OCI-LY7 (cell line): Measurements from ENCODE around the gene MMS22L. TPM values are rescaled to one million over a fixed set of nuclear protein-coding genes. Genes with fewer than 3 reads are reported as not detected.

Experiments used
- BruUV-seq: library from RNA; stranded (reverse); fragments of 400-500 nt; replicated peaks from 2 replicates; lab custom pipeline; 2021; lab: Mats Ljungman, UMichigan
- CTCF ChIA-PET: fragments of 300-600 bp; sonication (Branson Sonifier 250); formaldehyde crosslinking; loops from one replicate; lab custom pipeline; 2022; ENCODE audit warnings: antibody characterized with exemption; ENCODE audit not compliant: unreplicated experiment; lab: Charles Lee
- POLR2A ChIA-PET: fragments of 300-600 bp; sonication (Branson Sonifier 250); formaldehyde crosslinking; loops from one replicate; lab custom pipeline; 2022; ENCODE audit warnings: antibody characterized with exemption; lab: Charles Lee
- DNase-seq: peaks from one replicate; pipeline ENCODE4 v3.0.0-alpha.2; 2015; ENCODE audit warnings: low spot score
- H2AFZ ChIP-seq: fragments of 200-600 bp; sonication (generic), shearing (Covaris generic); 2 replicates; pipeline ENCODE4 v1.6.1; 2014; ENCODE audit warnings: mild to moderate bottlenecking, antibody characterized with exemption, low read length, moderate library complexity
- H3K27ac ChIP-seq: fragments of 200-600 bp; sonication (generic); 2 replicates; pipeline ENCODE4 v1.5.1; 2014; ENCODE audit warnings: mixed run types, low read depth, mild to moderate bottlenecking, moderate library complexity, low read length, inconsistent platforms; ENCODE audit not compliant: poor library complexity, severe bottlenecking
- H3K36me3 ChIP-seq: fragments of 200-600 bp; sonication (generic); 2 replicates; pipeline ENCODE4 v1.6.1; 2014; ENCODE audit warnings: mild to moderate bottlenecking, antibody characterized with exemption, low read length, moderate library complexity, mixed read lengths; ENCODE audit not compliant: insufficient read depth
- H3K4me1 ChIP-seq: fragments of 200-600 bp; sonication (generic); 2 replicates; pipeline ENCODE4 v1.5.1; 2014; ENCODE audit warnings: mild to moderate bottlenecking, low read length; ENCODE audit not compliant: insufficient read depth, poor library complexity, severe bottlenecking
- H3K4me2 ChIP-seq: fragments of 200-600 bp; sonication (generic); 2 replicates; pipeline ENCODE4 v1.6.1; 2014; ENCODE audit warnings: mild to moderate bottlenecking, low read length
- H3K4me3 ChIP-seq: fragments of 200-600 bp; sonication (generic); 2 replicates; pipeline ENCODE4 v1.5.1; 2014; ENCODE audit warnings: mild to moderate bottlenecking, low read depth, low read length; ENCODE audit not compliant: poor library complexity, severe bottlenecking
- H3K79me2 ChIP-seq: fragments of 200-600 bp; sonication (generic); 2 replicates; pipeline ENCODE4 v1.6.1; 2016; ENCODE audit warnings: low read depth, mild to moderate bottlenecking, low read length, moderate library complexity, mixed read lengths; ENCODE audit not compliant: insufficient read depth
- H3K9me2 ChIP-seq: fragments of 200-600 bp; sonication (generic); 2 replicates; pipeline ENCODE4 v1.6.1; 2016; ENCODE audit warnings: mild to moderate bottlenecking, low read length, mixed read lengths; ENCODE audit not compliant: insufficient read depth
- H3K9me3 ChIP-seq: fragments of 200-600 bp; sonication (generic); 2 replicates; pipeline ENCODE4 v1.6.1; 2014; ENCODE audit warnings: mild to moderate bottlenecking, mixed run types, low read length, mixed read lengths
- H4K20me1 ChIP-seq: fragments of 200-600 bp; sonication (generic); 2 replicates; pipeline ENCODE4 v1.6.1; 2014; ENCODE audit warnings: mild to moderate bottlenecking, antibody characterized with exemption, low read length, moderate library complexity, mixed read lengths; ENCODE audit not compliant: insufficient read depth
- CTCF ChIP-seq: fragments of 200-600 bp; sonication (generic); conservative IDR thresholded peaks from 2 replicates; pipeline ENCODE4 v1.5.1; 2014; ENCODE audit warnings: mild to moderate bottlenecking, antibody characterized with exemption, low read length, moderate library complexity, mixed read lengths
- EZH2phosphoT487 ChIP-seq: fragments of 200-600 bp; sonication (generic); IDR thresholded peaks from 2 replicates; pipeline ENCODE4 v1.6.1; 2018; ENCODE audit warnings: low read depth, borderline replicate concordance, mild to moderate bottlenecking, mixed run types, antibody characterized with exemption, low read length, moderate library complexity, mixed read lengths
- intact Hi-C: fragments of 100-400 bp; cut with micrococcal nuclease; formaldehyde crosslinking; loops from one replicate; pipeline ENCODE4 v1.10.0; 2022; ENCODE audit not compliant: unreplicated experiment
- total RNA-seq, 2 experiments: library from RNA; depleted of rRNA in 1 of 2; stranded (reverse); fragments of >200 nt in 1 of 2; shearing (Covaris generic) in 1 of 2; gene quantifications; 2 replicates each; pipeline ENCODE4 v1.2.3, GENCODE V29; 2014 to 2022

The MMS22L gene
- total RNA-seq, 2 experiments from 2014 or later: 50.2 to 62.3 TPM

- Histone ChIP-seq H2AFZ (no peak overlapping the region), H3K79me2 (no peaks in the 10 kb centered on the region; the same call in 1 of the 2 replicates), H3K4me1 (no peaks in the 10 kb centered on the region), H3K9me2 (no peaks in the 10 kb centered on the region), H3K4me3 (no peak overlapping the region), H3K36me3 (peaks cover 44% of the 10 kb centered on the region; the same call in 1 of the 2 replicates), H3K9me3 (no peaks in the 10 kb centered on the region), H4K20me1 (no peaks in the 10 kb centered on the region; the same call in 1 of the 2 replicates), H3K4me2 (no peak overlapping the region), H3K27ac (no peak overlapping the region)
- POLR2A ChIA-PET: interaction anchor here (1.6 kb wide), 1 partner anchor 12 kb away, joined by 4 read pairs; no protein-coding TSS in a partner anchor
- TF ChIP-seq EZH2phosphoT487 (no peak), CTCF (no peak)
- CTCF ChIA-PET: no interaction called here
- DNase-seq: no peak
- BruUV-seq: no TSS peak
- intact Hi-C loops: no loop called here
Observed at GRCh38 chr6:97187951-97188350, 95.1 kb downstream of the MMS22L start.

- Histone ChIP-seq H4K20me1 (no peaks in the 10 kb centered on the region; the same call in 1 of the 2 replicates), H2AFZ (no peak overlapping the region), H3K9me2 (no peaks in the 10 kb centered on the region), H3K79me2 (no peaks in the 10 kb centered on the region; the same call in 1 of the 2 replicates), H3K4me3 (no peak overlapping the region), H3K36me3 (peaks cover 46% of the 10 kb centered on the region), H3K9me3 (no peaks in the 10 kb centered on the region), H3K27ac (no peak overlapping the region), H3K4me2 (no peak overlapping the region), H3K4me1 (no peaks in the 10 kb centered on the region)
- POLR2A ChIA-PET: interaction anchor here (0.6 to 1.6 kb wide), 3 partner anchors 11 to 15 kb away, joined by 3 to 6 read pairs (median 4); no protein-coding TSS in a partner anchor
- CTCF ChIA-PET: interaction anchor here (0.6 kb wide), 1 partner anchor 9 kb away, joined by 3 read pairs; no protein-coding TSS in a partner anchor
- DNase-seq: peak; percentile 73
- TF ChIP-seq CTCF (peak; percentile 100), EZH2phosphoT487 (no peak)
- intact Hi-C loops: loop anchor here (1.0 kb wide), 1 partner anchor 208 kb away; no protein-coding TSS in a partner anchor
- BruUV-seq: no TSS peak
Observed at GRCh38 chr6:97186416-97186999, 96.5 kb downstream of the MMS22L start.

- DNase-seq: no peak
- ChIA-PET POLR2A (interaction anchor here (0.6 to 2.0 kb wide), 2 partner anchors 12 to 58 kb away, joined by 3 to 8 read pairs; no protein-coding TSS in a partner anchor), CTCF (interaction anchor here (1.4 kb wide), 1 partner anchor 9 kb away, joined by 3 read pairs; no protein-coding TSS in a partner anchor)
- TF ChIP-seq EZH2phosphoT487: no peak
- TF ChIP-seq CTCF: no peak
- Histone ChIP-seq H3K9me3 (no peaks in the 10 kb centered on the region), H3K4me2 (no peak overlapping the region), H3K4me1 (no peaks in the 10 kb centered on the region), H3K79me2 (no peaks in the 10 kb centered on the region), H3K27ac (no peak overlapping the region), H3K36me3 (peaks cover 87% of the 10 kb centered on the region), H3K9me2 (no peaks in the 10 kb centered on the region), H2AFZ (no peak overlapping the region), H3K4me3 (no peak overlapping the region), H4K20me1 (no peaks in the 10 kb centered on the region)
- BruUV-seq: no TSS peak
- intact Hi-C loops: no loop called here
Observed at GRCh38 chr6:97177905-97178304, 105.1 kb downstream of the MMS22L start.
